LHCN-M2 (cell line): ENCODE measurements around the gene GNAZ. TPM values are rescaled to one million over a fixed set of nuclear protein-coding genes. Genes with fewer than 3 reads are reported as not detected.

Experiments used
- DNase-seq: peaks from one replicate; pipeline ENCODE4 v3.0.0-alpha.2; 2012; ENCODE audit warnings: low read depth
- total RNA-seq: library from RNA; depleted of rRNA; stranded (reverse); fragments of >200 nt; gene quantifications from 2 replicates; pipeline ENCODE4 v1.2.3, GENCODE V29; 2014

Gene GNAZ
- total RNA-seq, 1 experiment from 2014 or later = 9.6 TPM

DNA sequence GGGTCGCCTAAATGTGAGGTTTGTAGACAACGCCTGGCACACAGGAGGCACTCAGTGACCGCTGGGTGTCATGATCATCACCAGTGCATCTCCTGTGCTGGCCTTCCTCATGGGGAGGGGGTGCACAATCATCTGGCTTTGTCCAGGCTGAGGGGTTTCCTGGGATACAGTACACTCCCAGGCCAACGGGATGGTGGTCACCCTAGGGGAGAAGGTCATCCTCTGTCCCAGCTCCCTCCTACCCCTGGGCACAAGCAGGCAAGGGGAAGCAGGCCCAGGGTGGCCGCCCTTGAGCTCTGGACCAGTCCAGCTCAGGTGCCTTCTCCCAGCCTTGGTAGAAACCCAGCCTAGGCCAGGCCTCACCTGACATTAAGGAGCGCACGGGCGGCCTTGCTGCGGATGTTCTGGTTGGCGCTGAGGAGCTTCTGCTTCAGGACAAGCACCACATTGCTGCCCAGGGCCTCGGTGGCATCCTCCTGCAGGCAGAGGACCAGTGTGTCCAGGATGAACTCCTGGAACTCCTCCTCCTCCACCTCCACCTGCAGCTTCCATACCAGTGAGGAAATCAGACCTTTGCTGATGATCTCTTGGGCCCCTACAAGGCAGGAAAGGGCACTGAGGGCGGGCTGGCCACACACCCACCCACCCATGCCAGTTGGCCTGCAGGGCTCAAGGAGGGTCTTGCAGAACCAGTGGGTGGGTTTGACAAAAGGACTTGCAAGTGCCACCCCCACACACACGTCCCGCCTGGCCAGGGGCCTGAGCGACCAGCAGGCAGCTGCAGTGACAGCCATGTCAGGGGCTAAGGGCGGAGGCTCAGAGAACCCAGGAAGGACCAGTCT lies 6.6 kb upstream of the GNAZ start:
- DNase-seq = no peak

DNA sequence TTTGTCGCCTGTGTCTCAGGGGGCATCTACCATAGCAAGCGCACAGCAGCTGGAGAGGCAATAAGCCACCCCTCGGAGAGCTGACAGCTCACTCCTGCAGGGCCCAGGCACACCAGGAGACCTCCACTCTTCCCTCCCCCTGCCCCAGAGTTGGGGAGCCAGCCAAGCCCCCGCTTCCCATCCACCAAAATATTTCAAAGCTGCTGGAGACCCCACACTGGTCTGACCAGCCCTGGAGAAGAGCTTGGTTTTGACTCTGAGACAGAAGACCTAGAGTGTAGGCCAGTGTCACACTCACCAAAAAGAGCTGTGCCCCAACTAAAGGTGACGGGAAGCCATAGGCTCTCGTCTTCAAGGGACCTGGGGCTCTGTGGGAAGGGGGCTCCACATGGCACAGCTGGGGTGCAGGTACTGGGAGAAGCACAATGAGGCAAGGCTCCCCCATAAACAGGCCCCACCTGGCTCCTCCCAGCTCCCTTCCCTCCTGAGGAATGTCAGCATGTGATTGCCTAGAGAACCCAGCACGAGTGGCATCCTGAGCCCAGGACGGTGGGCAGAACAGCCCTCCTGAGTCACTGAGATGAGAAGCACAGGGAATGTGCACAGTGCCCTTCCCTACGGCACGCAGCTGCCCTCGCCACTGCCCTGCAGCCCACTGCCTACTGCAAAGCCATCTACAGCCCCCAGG lies 5.8 kb upstream of the GNAZ start:
- DNase-seq = no peak

DNA sequence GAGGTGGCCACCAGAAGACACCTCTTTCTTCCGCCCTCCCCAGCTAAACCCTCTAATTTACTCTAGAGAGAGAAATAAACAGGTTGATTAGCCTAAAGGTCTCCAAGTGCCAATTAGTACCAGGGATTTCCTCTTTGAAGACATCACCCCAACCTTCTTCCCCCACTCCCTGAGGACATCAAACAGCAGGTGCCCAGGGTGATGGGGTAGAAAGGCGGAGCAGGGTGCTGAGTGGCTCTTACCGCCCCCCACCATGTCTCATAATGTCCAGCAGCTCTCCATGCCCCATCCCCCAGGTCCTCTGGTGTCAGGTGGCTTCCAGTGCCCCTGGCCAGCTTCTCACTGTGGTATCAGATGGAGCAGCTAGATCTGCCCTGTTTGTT lies 5.3 kb upstream of the GNAZ start:
- DNase-seq = no peak

DNA sequence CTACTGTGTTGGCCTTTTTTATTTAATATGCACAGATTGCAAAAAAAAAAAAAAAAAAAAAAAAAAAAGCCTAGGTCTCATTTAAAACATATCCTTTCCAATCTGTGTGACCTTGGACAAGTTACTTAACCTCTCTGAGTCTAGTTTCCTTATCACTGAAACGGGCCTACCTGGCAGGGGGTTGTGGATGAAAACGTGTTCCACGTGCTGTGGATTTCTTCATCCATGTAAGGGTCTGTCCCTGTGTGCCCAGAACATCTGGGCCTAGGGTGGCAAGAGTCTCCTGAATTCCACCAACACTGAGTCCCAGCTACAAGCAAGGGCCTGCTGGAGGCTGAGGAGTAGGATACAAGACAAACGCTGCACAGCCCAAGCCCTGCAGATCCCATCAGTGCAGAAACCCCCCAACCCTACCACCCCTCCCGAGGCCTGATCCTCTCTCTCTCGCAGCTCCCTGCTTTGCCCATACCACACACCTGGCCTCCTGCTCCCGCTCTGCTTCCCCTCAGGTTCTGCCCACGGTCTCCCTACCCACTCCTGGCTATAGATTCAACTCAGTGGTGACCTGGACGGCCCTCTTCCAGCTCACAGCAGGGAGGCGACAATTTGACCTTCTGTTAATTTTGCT lies 4.7 kb upstream of the GNAZ start:
- no peak for DNase-seq

DNA sequence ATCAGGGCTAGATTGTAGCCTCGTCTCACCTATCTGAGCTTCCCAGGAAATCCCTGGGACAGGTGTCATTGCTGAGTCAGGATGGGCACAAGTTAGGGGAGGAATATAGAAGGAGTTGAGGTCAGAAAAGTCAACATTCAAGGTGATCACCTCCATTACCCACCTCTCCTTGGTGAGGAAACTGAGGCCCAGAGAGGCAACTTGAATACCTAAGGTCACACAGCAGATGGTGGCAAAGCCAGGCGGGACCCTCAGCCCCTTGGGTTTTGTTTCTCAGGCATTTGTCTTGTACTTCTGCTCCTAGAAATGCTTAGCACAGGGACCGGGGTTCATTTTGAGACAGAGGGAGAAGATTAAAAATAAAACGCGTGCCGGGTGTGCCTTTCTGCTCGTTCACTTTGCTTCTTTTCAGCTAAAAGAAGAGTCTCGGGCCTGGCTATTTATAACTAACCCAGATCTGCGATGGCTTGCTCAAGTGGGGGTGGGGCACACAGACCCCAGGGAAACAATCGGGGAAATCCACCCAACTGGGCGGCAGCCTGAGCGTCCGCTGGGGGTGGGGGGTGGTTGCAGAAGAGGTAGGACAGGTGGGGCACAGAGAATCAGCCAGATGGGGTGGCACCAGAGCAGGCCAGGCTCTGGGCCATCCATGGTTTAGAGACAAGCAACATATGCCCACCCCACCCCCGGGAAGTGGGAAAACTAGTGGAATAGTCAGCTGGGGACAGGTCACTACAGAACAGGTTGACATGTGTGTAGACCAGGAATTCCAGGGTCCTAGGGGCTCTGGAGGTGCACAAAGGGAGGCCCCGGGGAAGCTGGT lies 3.9 kb upstream of the GNAZ start:
- DNase-seq = no peak

DNA sequence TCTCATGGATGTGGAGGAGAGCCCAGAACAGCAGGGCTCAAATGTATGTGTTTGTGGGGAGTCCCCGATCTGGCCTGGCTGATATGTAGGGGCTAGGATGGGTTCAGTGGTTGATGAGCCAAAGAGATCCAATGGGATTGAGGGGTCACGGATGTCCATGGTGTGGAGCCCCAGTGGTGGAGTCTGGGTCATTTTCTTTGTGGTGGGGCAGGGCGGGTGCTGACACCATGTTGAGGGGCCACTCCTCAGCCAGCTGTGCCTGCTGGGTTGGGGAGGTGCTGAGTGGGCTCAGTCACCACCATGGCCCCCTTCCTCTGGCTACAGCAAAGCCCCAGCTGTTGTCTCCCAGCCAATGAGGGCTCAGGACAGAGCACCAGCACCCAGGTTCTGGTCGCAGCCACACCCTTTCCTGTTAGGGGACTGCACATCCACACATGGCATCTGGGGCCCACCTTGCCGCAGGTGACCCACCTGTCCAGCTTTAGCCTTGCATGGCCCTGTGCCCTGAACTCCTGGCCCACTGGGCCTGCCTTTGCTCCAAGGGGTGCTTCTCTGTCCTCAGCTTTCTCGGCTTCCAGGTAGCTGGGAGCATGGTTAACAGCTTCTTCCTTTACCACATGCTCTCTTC lies 3.2 kb upstream of the GNAZ start:
- no peak for DNase-seq

DNA sequence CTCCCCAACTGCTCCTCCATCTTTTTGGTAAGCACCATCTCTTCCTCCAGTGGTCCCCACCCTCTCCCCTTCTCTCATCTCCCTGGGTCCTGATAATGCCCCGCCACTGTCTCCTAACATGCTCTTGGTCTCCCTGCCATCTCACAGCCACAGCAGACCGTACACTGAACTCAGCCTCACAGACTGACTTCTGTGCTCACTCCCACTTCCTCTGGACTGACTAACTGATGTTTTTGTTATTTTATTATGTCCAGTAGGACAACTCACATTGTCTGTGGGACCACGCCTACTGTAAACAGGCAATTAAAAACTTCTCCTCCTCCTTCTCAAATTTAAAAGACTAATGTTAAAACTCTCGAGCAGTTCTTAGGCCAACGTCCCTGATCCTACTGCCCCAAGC lies 2.6 kb upstream of the GNAZ start:
- no peak for DNase-seq

DNA sequence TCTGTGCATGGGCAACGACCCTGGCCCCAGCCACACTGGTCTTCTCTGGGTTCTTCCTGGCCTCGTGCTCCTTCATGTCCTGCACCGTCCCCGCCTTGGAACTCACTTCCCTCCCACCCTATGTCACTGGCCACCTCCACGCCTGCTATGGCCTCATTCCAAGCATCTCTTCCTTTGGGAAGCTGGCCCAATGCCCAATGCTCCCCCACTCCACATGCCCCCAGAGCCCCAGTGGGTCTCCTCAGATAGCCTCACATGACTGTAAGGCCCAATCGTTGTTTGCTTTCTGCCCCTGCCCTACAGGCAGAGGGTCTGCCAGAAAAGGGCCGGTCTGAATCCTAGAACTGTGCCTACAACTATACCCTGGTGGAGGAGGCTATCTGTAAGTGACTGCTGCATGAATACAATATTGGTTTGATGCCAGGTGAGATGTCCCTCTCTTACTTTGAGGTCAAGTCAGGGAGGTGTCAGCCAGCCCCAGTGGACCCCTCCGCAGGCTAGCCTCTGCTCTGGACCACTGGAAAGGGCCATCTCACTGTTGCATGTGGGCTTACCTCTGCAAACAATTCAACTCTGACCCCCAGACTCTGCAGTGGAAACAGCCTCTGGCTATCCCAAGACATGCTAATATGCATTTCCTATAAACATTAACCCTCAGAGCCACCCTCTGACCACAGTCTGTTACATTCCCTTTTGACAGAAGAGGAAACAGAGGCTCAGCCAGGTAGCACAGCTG lies 2.1 kb upstream of the GNAZ start:
- no peak for DNase-seq

DNA sequence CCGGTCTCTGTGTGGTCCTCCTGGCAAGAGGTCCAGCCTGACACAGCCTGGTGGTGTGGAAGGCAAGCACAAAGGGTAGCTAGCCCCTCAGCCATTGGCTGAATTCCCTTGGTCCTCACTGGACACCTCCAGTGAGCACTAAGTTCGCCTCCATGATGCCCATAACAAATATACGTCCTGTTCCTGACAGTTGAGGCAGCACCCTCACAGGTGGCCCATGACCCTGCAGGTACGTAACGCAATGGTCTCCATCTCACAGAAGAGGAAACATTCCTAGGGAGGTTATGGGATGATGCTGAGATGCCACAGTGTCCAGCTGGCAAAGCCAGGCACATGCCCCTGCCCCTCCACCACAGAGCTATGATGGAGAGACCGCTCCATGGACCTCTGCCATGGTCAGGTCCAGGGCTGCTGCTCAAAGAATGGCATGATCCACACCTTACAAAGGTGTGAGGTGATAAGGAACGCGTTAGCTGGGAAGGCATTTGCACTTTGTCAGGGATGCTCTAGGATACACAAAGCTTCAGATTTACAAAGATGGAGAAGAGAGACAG lies 1.4 kb upstream of the GNAZ start:
- no peak for DNase-seq

DNA sequence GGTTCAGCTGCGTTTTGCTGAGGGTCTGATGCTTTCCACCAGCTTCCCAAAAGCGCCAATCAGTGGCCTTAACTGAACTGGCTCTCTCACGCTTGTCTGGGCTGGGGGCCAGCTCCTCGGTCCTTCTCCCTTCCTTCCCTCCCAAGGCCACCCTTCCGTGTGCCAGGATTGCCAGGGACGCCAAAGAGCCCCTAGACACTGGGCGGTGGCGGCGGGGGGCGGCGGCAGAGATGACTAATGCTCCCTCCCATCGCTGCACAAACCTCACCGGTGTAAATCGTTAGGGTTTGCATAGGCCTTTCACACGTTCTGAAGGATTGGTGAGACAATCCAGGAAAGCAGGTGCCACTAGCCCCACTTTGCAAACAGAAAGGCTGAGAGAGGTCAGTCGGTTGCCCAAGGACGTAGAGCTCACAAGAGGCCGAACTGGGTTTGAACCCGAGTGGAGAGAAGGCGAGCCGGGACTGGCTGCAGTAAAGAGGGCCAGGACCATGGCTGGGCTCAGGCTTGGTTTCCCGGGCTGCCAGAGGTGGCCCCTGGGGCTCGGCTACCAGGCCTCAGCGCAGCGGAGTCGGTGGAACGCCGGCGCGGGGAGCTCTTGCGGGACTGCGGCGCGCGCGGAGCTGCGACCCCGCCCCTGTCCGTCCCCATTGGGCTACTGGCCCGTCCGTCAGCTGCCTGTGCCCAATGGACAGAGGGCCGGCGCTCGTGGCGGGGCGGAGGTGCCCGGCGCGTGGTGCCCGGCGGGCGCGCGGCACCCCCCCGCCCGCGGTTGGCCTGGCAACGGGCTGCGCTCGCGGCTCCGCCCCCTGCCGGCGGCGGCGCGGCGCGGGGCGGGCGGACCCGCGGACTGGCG lies 589 bp upstream of the GNAZ start:
- DNase-seq = peak; percentile 76

DNA sequence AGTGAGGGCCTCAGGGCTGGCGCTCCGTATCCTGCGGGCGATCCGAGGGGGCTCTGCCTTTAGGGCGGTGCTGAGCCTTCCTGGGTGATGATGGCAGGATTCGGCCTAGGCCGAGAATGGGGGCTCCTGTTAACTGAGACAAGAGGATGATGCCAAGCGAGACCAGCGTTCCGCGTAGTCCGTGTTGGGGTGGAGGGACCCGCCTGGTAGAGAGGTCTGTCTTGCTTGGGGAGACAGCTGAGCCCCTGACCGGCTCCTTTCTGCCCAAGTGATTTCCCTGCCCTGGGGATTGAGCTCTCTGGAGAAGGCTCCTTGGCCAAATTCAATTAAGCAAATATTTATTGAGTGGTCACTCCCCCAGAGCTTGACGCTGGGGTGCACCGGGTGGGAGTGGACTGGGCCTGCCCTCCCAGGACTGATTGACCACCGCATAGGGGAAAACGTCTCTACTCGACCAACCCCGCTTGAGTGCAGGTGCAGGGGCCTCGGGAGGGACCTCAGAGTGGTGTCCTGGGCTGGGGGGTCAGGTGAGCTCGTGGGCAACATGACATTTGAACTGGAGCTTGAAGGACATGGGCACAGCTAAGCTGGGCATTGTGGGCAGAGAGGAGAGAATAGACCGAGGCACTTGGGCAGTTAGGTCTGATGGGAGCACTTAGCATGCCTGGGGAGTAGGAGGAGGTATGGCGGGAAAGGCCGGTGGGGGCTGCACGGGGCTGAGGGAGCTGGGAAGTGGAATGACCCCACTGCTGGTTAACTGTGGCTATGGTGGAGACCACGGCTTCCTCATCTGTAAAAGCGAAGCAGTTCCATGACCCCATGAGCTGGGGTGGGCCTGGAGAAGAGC lies 1.1 kb downstream of the GNAZ start:
- DNase-seq = no peak

DNA sequence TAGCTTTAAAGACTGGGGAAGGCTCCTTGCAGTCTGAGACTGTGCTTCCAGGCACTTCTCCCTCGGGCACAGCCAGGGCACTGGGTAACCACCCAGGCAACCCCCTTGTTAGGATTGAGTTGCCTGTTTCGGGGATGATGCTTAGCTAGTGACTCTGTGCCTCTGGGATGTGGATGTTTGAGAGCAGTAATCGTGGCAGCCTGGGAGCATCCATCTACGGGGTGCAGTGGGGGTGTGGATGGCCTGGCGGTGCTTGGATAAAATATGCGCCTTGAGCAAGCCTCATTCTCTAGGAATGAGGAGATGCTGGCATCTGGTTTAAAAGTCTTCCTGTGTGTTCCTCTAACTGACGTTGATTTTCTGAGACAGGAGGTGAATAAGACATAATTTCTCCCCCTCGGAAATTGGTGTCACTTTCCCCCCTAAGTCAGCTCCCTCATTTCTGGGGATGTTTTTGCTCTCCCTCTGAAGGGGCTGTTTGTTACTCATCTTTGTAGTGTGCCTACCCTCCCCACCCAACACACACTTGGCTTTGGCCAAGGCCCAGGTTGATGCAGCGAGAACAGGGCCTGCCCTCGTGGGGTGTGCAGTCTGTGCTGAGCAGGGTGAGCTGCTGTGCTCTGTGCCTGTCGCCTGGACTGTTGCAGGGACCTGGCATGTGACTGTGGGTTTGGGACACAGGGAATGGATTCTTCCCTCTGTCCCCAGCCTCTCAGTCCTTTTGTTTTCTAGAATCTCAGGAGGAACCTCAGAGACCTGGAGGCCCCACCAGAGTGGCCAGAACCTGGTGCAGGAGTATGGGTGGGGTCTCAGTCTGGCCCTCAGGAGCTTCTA lies 2.0 kb downstream of the GNAZ start:
- peak; percentile 13 for DNase-seq

DNA sequence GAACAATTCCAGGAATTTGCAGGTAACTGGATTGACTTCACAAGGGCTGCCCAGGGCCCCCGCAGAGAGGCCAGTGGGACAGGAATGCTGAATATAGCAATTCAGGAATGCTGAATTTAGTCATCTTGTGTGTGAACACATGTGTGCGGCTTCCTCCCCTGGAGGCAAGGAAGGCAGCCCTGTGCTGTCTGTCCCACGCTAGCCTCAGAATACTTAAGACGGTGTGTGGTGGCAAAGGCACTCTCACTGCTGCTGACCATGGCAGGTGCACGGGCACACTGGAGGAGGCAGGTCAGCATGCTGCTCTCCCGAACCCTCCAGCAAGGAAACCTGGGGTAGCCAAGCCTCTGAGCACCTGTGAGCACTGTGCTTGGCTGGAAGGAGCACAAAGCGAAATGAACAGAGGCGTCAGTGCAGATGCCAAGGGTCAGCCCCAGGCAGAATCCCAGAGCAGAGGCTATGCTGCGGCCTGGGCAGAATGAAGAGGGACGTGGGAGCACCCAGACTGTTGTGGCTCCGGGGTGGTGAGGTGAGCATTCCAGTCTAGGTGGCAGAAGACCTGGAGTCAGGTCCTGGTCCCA lies 2.7 kb downstream of the GNAZ start:
- no peak for DNase-seq

DNA sequence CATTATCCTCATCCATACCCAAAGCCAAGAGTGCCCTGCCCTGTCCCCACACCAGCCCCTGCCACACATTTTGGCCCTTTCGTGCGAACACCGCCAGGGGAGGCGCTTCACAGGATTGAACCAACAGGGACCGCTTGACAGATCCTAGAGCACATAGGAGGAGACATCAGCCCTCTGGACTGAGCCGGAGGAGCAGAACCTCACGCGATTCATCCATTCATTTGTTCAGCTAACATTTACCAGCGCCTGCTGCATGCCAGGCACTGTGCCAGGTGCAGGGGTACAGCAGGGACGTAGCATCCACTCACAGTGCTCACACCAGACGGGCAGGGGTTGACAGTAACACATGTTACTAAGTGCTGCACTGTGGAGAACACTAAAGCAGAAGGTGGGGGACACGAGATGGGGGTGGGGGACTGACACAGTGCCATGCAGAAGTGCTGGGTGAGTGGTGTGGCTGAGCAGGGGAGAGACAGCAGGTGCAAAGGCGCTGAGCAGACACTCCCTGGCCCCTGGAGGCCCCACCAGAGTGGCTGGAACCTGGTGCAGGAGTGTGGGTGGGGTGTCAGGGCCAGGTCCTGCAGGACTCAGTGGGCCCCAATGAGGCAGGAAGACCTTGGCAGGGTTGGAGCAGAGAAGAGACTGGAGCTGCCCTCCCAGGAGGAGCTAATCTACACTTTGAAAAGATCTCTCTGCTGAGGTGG lies 3.4 kb downstream of the GNAZ start:
- no peak for DNase-seq

DNA sequence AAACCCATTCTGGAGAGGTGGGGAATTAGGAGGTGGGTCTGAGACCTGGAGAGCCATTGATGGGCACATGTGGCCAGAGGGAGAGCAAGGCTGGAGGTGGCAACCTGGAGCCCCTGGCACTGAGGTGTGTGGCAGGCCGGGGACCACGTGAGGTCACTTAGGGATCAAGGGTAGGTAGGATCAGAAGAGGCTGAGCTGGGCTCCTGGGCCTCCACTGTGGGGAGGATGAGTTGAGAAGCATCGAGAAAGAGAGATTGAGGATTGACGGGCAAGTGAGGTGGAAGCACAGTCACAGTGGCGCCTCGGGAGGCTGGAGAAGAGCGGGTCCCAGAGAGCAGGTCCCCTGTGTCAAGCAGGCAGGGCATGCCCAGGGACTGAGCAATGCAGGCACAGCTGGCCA lies 4.1 kb downstream of the GNAZ start:
- no peak for DNase-seq

DNA sequence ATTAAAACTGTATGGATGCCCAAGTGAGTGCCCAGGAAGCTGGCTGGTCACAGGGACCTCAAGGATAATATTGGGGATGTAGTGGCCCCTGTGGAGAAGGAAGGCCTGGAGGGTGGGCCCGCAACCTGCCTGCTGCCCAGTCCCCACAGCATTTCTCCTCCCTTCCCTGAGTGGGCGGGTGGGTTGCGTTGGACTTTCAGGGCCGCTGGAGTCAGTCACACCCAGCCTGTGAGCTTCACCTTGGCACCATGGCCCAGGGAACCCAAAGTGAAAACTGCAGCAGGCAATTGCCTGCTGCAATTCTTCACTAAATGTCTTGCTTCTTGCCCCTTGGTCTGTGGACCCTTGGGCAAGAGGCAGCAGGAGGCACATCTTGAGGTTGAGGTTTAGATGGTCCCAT lies 4.7 kb downstream of the GNAZ start:
- DNase-seq = no peak
